GM21423 (cell line): ENCODE results near the gene SPANXN1.
"Not testable (repeated sequence)": the region's sequence is repeated elsewhere in the genome, so short reads cannot be mapped to it uniquely, and the experiment has no call there.

Source experiments
- ATAC-seq: cut with Tn5 transposase; IDR thresholded peaks from one replicate; pipeline ENCODE4 v1.9.1; 2021; ENCODE audit warnings: mild to moderate bottlenecking, moderate library complexity; ENCODE audit not compliant: unreplicated experiment

Gene SPANXN1, protein sequence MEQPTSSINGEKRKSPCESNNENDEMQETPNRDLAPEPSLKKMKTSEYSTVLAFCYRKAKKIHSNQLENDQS

DNA sequence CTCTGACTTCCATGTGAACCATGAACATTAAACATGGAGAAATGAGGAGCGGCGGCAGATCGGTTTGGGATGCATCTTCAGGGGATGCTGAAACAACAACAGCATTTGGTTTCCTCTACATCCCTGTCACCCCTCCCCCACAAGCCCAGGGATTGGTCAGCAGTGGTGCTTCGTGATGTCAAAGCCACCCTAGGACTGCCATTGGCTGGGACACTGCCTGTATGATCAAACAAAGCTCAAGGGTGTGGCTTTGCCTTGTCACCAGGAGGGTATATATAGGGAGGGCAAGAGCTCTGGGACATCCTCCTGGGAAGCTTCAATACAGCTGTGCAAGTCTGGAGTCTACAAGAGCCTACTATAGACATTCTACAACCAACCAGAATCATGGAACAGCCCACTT, at the start of gene SPANXN1:
Gene SPANXN1 (plus strand): TSS at position 301 of the 400 bp plus-strand sequence. CDS start 84 bp downstream, at position 385.
- not testable (repeated sequence) for ATAC-seq

DNA sequence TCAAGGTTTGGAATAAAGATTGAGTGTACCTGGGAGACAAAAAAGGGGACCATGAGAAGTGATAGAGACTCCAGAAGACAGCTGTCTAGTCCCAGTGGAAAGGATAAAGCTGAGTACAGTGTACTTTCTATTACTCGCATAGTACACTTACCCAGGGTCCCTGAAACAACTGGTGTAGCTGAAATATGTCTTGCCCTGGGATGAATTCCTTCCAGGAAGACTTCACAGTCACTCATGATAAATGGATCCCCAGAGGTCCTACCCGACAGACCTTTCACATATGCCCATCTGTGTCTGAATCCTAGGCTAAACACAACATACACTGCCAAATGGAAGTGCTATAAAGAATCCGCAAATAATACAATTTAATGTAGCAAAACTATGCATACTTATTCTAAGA, 48.2 kb upstream of the SPANXN1 start:
- no peak for ATAC-seq

DNA sequence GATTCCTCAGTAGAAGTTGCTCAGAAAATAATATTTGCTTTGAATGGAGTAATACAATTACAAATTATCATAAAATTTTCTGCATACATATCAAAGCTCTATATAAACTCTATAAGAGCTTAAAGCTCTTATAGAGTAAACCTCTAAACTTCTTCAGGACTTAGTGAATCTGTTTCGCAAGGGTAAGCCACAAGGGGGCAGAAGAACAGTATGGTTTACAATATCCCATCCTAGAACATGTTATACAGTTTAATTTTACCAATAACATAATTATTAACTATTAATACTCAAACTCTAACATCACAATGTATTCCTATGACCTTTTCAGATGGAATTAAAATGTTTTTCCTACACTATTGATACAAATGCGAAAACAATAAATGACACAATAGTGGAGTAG, 33.8 kb upstream of the SPANXN1 start:
- no peak for ATAC-seq

DNA sequence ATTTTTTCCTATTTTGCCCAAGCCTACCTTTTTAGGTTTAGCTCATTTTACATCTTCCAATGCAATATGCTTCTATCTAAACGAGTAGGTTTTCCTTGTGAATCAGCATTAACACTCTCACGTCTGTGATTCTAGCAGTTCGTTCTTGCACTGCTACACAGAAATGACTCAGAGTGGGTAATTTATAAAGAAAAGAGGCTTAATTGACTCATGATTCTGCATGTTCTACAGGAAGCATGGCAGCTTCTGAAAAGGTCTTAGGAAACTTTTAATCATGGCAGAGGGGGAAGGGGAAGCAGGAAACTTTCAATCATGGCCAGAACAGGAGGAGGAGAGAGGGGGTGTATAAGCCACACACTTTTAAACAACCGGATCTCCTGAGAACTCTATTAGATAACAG, 44.9 kb downstream of the SPANXN1 start:
- ATAC-seq, result no peak
